Activated CD8-positive, alpha-beta T cell treated with anti-CD3 and anti-CD28 coated beads for 36 hours (primary cell): Measurements from ENCODE around the gene LRSAM1. TPM values are rescaled to one million over a fixed set of nuclear protein-coding genes. Genes with fewer than 3 reads are reported as not detected.
A peak's percentile ranks its signal among the peaks of the same experiment; 100 is the strongest.

ENCODE experiments used
- ATAC-seq: fragments of 200-7000 bp; cut with Tn5 transposase; one replicate; pipeline ENCODE4 v1.10.0; 2021; ENCODE audit warnings: mild to moderate bottlenecking, moderate library complexity
- CTCF ChIA-PET: fragments of 350-600 bp; sonication (Branson Sonifier 250); formaldehyde crosslinking; loops from one replicate; lab custom pipeline; 2021; ENCODE audit warnings: antibody characterized with exemption; lab: Charles Lee
- POLR2A ChIA-PET: fragments of 350-600 bp; sonication (Branson Sonifier 250); formaldehyde crosslinking; loops from one replicate; lab custom pipeline; 2021; ENCODE audit warnings: antibody characterized with exemption; lab: Charles Lee
- DNase-seq: peaks from one replicate; pipeline ENCODE4 v3.0.0-alpha.2; 2020
- H3K27ac Mint-ChIP-seq: one replicate; pipeline ENCODE4 v1.8.0; 2021; ENCODE audit warnings: mild to moderate bottlenecking, mixed read lengths
- H3K27me3 Mint-ChIP-seq: one replicate; pipeline ENCODE4 v1.8.0; 2021; ENCODE audit warnings: mixed read lengths
- H3K36me3 Mint-ChIP-seq: one replicate; pipeline ENCODE4 v1.8.0; 2021; ENCODE audit warnings: low read depth, mixed read lengths
- H3K4me1 Mint-ChIP-seq: one replicate; pipeline ENCODE4 v1.8.0; 2021; ENCODE audit warnings: low read depth, mixed read lengths
- H3K4me3 Mint-ChIP-seq: one replicate; pipeline ENCODE4 v1.8.0; 2021; ENCODE audit warnings: mild to moderate bottlenecking, moderate library complexity, mixed read lengths
- H3K9me3 Mint-ChIP-seq: one replicate; pipeline ENCODE4 v1.8.0; 2021; ENCODE audit warnings: mixed read lengths
- CTCF ChIP-seq: fragments of 200-600 bp; IDR thresholded peaks from one replicate; pipeline ENCODE4 v1.8.0; 2022; ENCODE audit warnings: antibody characterized with exemption, mild to moderate bottlenecking
- intact Hi-C: fragments of 100-400 bp; cut with micrococcal nuclease; formaldehyde crosslinking; loops from one replicate; pipeline ENCODE4 v1.10.0; 2022
- total RNA-seq, 2 experiments: library from RNA; stranded (reverse); gene quantifications; one replicate each; pipeline ENCODE4 v1.2.3, GENCODE V29; 2021

The LRSAM1 gene
- total RNA-seq, 2 experiments from 2014 or later = 17.1 to 18.6 TPM

- peaks cover 78% of the 10 kb centered on the region for H3K36me3 Mint-ChIP-seq
- ChIA-PET POLR2A (interaction anchor here (0.6 to 2.5 kb wide), 13 partner anchors 8 to 334 kb away, joined by 3 to 19 read pairs (median 6); partner anchors contain the start of genes PTRH1, TTC16 and ZNF79), CTCF (interaction anchor here (1.1 to 1.2 kb wide), 2 partner anchors 8 to 286 kb away, joined by 3 read pairs; partner anchors contain the start of gene TOR2A)
- intact Hi-C loops = no loop called here
- peaks cover 41% of the 10 kb centered on the region for H3K4me1 Mint-ChIP-seq
- TF ChIP-seq CTCF = no peak
- peak overlapping the region; percentile 91 for H3K4me3 Mint-ChIP-seq
- no peak for DNase-seq
- H3K27me3 Mint-ChIP-seq = no peaks in the 10 kb centered on the region
- peak overlapping the region; percentile 94 for H3K27ac Mint-ChIP-seq
- H3K9me3 Mint-ChIP-seq = peaks cover 14% of the 10 kb centered on the region
- ATAC-seq = no peak
Observed at GRCh38 chr9:127448112-127448805, 3.1 kb upstream of the LRSAM1 start.

- DNase-seq (no peak), ATAC-seq (no peak)
- Mint-ChIP-seq H3K27me3 (no peaks in the 10 kb centered on the region), H3K27ac (peak overlapping the region; percentile 94), H3K36me3 (peaks cover 74% of the 10 kb centered on the region), H3K4me1 (peaks cover 41% of the 10 kb centered on the region), H3K4me3 (peak overlapping the region; percentile 91), H3K9me3 (peaks cover 11% of the 10 kb centered on the region)
- no peak for TF ChIP-seq CTCF
- intact Hi-C loops = no loop called here
- CTCF ChIA-PET = interaction anchor here (1.3 kb wide), 1 partner anchor 26 kb away, joined by 6 read pairs; the partner anchor contains the start of gene ZNF79
- POLR2A ChIA-PET = interaction anchor here (0.7 to 4.2 kb wide), 18 partner anchors 10 to 644 kb away, joined by 3 to 52 read pairs (median 7); partner anchors contain the start of genes EEIG1, SH2D3C and ZNF79
Observed at GRCh38 chr9:127449332-127449966, 1.9 kb upstream of the LRSAM1 start.

GRCh38 chr9:127450243-127450760, 1.0 kb upstream of the LRSAM1 start:
- DNase-seq (no peak), ATAC-seq (no peak)
- ChIA-PET POLR2A (interaction anchor here (0.6 to 4.2 kb wide), 40 partner anchors 10 to 1625 kb away, joined by 3 to 52 read pairs (median 5); partner anchors contain the start of genes CDK9, EEIG1, SH2D3C and SLC2A8), CTCF (interaction anchor here (1.3 kb wide), 1 partner anchor 27 kb away, joined by 6 read pairs; the partner anchor contains the start of gene ZNF79)
- TF ChIP-seq CTCF = no peak
- Mint-ChIP-seq H3K36me3 (peaks cover 68% of the 10 kb centered on the region), H3K4me3 (peak overlapping the region; percentile 91), H3K27me3 (no peaks in the 10 kb centered on the region), H3K9me3 (peaks cover 3% of the 10 kb centered on the region), H3K4me1 (peaks cover 39% of the 10 kb centered on the region), H3K27ac (peak overlapping the region; percentile 94)
- intact Hi-C loops = no loop called here

GRCh38 chr9:127451608-127451857, 223 bp downstream of the LRSAM1 start:
- Mint-ChIP-seq H3K9me3 (no peaks in the 10 kb centered on the region), H3K4me3 (peak overlapping the region; percentile 91), H3K27me3 (no peaks in the 10 kb centered on the region), H3K36me3 (peaks cover 60% of the 10 kb centered on the region), H3K4me1 (peaks cover 36% of the 10 kb centered on the region), H3K27ac (peak overlapping the region; percentile 94)
- no peak for TF ChIP-seq CTCF
- ATAC-seq (no peak), DNase-seq (no peak)
- ChIA-PET POLR2A (interaction anchor here (0.6 to 4.2 kb wide), 40 partner anchors 9 to 643 kb away, joined by 3 to 52 read pairs (median 4); partner anchors contain the start of genes CDK9, SH2D3C, SLC2A8 and ZNF79), CTCF (interaction anchor here (0.9 kb wide), 1 partner anchor 227 kb away, joined by 3 read pairs; no protein-coding TSS in a partner anchor)
- intact Hi-C loops = no loop called here
